HL-60/S4 (cell line): Measurements from ENCODE around the gene LEMD2.

ENCODE experiments used
- in situ Hi-C: fragments of 300-500 bp; cut with MboI; formaldehyde crosslinking; loops from 2 replicates; pipeline ENCODE4 v1.14.3; 2022; ENCODE audit warnings: low sequenced_read_pairs

Gene LEMD2

DNA sequence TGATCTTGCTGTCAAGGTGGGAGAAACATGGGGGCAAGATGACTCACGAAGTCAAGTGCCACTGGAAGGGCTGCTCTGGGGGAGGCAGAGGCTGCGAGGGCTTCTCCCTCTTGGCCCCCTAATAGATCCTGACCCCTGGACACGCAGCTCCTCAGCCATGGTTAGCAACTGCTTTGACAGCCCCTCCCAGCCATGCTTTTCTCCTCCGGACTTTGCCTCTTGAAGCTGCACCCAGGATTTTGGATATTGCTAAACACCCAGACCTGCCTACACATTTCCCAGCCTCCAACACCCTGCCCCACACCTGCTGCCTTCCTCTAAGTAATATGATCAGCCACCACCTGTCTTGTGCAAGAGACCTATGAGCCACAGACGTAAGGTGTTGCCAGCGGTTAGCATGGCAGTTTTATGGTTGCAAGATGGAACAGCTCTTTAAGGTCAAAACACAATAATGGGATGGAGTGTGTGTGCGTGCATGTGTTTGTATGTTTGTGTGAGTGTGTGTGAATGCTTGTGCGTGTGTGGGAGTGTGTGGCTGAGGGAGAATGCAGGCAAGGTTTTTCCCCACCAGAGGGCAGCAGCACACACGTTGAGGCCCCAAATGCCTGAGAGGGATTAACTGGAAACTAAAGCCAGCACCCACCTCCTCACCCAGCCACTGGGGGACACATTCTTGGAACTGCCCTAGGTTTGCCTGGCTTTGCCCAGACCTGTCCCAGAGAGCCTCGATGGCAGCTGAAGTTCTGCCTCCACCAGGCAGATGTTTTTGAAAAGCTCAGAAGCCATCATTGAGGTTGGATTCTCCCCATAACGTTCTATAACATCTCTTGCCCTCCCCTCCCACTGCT, 44.7 kb downstream of the LEMD2 start:
- in situ Hi-C loops = no loop called here

DNA sequence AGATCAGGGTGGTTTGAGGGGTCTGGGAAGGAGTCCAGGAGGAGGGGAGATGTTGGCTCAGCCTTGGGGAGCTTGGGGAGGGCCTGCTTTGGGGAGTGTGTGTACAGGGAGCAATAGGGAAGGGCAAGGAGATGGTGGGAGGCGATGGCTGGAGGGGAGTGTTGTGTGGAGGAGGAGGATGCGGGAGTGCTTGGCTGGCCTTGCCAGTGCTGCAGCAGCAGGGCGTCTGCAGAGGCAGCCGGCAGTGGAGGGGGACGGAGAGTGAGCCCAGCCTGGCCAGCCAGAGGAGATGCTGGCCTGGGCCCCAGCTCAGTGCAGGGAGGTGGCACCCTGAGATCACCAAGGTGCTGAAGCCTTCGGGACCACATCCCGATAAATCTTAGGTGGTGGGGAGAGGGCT, 46.1 kb downstream of the LEMD2 start:
- in situ Hi-C loops = no loop called here

DNA sequence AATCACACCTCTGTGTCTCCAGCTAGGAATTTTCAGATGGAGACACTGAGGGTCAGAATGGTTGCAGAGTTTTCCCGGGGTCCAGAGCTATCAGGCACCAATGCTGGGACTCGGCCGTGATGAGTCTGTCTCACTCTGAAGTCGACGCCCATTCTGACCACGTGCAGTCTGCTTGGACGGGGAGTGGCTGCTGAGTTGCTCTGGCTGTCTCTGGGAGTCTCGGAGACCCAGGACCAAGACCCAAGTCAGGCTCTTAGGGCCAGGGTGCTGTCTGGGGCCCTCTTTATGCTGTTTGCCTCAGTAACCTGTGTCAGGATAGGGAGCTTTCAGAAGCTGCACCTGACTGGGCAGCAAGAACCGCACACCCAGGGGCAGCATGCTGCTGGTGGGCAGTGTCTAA, 46.8 kb downstream of the LEMD2 start:
- in situ Hi-C loops = no loop called here

DNA sequence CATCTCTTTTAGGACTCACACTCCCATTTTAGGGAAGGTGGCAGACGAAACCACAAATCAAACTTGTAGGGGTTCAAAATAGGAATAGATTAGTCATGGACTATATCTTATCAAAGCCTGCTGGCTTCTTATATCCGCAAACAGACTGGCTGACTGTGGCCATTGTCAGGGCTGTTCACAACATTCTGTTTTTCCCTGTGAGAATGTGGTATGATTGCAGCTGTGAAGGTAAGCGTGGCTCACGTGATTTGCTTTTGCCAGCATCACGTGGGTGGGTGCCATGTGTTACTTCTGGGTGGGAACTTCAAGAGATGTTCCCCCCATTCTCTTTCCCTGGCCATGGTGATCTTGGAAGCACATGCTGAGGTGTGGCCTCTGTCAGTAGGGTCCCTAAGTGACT, 48.1 kb downstream of the LEMD2 start:
- in situ Hi-C loops = no loop called here

DNA sequence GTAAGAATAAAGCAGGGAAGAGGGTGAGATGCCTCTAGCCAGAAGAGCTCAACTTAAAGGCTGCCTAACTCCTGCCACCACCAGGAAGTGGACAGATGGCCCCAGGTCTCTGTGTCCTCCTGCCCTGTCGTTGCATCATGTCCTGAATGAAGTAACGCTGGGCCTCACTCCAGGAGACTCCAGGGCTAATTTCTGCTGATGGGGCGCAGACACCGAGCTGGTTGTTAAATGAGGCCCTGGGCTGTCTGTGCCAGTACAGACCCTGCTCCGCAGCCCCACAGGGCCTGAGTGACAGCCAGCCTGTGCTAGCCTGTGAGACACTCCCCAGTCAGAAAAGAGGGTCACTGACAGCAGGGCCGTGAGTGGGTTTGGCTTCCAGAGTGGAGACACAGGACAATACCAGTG, 48.7 kb downstream of the LEMD2 start:
- in situ Hi-C loops = no loop called here

DNA sequence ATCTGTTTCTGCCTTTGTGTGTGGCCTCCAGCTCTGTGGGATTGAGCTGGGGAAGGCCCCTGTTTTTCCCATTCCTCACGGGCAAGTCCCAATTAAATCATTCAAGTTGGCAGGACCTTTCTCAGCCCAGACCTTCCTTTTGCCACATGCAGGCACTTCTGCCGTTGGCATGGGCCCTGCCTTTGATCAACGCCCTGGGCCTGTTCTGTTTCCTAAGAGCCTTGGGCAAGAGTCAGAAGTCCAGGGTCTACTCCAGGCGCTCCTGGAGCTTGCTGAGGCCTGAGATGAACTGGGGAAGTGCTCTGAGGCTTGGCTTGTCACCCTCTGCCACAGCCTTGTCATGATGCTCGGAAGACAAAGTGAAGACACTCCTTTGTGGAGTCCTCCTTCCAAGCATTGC, 49.4 kb downstream of the LEMD2 start:
- in situ Hi-C loops = no loop called here

DNA sequence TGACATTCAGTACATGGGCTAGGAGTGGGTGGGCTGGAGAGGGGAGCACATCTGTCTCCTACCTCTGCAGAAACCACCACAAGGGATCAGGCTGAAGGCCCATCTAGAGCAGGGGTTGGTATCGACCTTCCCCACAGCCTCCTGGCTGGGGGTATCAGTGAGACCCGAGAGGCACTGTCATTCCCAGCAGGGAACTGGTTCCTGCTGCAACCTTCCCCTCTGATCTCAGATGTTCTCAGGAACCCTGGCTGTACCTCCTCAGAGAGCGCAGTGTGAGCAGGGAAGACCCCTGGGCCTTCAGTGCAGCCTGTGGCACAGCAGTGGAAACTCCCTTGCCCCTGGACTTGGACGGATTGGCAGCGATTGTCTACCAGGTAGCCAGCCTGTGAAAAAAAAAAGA, 50.1 kb downstream of the LEMD2 start:
- in situ Hi-C loops = no loop called here

DNA sequence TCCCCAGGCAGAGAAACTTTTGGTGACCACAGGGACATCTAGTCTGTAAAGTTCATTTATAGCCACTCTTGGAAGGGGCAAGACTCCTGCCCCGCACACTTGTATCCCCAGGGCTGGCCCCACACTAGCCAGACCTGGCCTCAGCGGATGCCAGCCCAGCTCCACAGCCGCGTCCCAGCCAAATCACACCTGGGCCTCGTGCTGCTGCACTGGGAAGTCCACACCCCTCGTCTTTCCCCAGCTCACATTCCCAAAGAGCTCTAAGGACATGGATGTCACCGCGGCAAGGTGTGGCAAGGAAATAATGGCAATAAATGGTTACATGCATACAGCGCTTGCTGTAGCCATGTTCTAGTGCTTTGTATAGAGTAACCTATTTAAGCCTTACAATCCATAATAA, 50.8 kb downstream of the LEMD2 start:
- in situ Hi-C loops = no loop called here

DNA sequence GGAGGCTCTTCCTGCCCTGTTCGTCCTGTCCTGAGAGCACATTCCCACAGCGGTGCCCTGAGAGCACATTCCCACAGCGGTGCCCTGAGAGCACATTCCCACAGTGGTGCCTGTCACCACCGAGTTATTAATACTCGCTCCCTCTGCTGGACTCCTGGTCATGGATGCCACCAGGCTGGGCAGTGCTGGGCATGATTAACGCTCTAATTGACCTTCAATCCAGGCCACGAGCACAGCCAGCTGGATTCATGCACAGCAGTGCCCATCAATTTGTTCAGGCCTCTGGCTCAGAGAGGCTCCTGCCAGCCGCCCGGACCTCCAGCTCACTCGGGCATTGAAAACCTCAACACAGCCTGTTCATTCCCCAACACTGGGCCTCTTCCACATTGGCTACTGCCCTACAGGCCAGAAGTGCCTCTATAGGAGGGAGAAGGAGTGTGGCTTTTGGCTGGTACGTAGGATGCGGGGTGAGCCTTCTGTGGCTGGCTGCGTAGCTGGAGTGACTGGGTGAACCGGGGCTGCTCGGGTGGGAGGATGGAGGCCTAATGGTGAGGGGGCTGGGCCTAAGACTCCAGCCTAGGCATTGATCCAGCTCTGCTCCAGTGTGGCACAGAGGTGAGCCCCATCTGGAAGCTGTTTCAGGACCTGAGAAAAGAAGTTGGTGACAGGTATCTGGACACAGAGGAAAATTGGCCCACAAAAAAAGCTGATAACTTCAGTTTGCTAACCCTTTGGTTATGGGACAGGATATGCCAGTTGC, 51.5 kb downstream of the LEMD2 start:
- in situ Hi-C loops = no loop called here

DNA sequence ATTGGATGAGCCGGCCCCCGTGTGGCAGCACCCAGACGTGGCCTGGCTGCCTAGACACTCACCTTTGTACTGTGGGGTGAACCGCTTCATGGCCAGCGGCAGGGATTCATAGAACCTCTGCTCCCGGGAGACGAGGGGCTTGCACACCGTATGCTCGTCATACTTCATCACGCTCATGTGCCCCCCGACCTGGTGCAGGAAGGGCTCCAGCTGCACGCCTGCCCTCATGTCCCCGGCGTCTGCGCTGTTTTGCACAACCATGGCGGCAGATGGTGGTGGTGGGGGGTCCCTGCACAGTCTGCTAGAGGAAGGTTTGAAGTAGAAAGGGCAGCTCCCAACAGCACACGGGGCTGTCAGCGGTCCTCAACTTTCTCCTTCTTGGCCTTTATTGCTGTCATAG, 53.7 kb downstream of the LEMD2 start:
- in situ Hi-C loops = no loop called here

DNA sequence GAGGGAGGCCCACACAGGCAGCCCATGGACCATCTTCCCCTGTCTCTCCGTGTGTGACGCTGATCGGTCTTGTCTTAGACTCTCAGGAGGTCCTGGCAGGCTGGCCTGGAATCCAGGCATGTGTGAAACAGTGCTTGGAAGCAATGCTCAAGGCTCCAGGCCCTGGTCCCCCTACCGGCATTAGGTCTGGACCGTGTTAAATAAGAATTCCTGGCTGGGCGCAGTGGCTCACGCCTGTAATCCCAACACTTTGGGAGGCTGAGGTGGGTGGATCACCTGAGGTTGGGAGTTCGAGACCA, 55.3 kb downstream of the LEMD2 start:
- in situ Hi-C loops = no loop called here

DNA sequence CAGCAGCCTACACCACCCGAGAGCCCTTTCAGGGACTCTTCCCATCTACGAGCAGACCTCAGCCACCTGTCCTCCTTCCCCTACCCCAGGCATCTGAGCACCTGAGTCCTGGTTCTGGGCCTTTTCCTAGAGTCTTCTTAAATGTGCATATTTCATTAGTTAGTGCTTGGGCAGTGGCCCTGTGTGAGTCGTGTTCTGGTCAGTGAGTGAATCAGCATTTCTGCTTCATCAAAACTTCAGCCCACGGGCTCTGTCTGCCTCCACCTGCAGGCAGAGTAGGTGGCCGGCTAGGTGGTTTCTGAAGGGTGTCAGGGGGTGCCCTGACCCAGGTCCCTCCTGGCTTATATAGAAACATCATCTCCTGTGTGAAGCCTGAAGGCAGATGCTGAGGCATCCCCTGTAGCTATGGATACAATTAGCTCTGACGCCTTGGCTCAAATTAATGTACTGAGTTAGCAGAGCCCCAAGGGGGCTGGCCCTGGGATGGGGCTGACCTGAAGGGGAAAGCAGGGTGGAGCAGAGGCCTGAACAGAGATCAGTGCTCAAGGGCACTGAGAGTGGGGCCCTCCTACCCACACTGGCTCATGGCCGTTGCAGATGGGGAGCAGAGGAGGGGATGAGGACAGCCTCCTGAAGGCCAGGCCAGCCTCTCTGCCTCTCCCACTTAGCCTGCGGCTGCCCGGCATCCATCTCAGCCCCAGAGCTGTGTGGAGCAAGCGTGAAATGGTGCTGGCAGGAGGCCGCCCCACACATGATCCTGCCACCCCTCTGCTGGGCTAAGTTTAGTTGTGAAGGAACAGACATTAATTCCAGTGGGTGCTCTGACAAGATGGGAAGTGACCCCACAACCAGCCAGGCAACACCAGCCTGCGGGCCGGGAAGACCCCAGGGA, 55.9 kb downstream of the LEMD2 start:
- in situ Hi-C loops = no loop called here

DNA sequence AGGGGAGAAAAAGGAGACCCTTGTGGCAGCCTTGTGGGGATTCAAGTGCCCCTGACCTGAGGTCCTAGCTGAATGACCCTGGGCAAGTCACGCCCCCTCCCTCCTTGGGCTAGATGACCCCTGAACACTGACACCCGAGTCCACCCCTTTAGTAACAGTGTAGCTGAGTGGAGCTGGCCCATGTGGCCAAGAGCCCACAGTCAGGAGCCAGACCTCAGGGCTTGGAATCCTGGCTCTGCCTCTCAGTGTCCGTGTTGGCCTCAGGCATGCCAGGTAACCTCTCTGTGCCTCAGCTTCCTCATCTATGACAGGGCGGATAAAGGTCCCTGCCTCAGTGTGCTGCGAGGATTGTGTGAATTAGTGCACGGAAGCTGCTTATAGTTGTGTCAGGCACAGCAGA, 56.5 kb downstream of the LEMD2 start:
- in situ Hi-C loops = no loop called here

DNA sequence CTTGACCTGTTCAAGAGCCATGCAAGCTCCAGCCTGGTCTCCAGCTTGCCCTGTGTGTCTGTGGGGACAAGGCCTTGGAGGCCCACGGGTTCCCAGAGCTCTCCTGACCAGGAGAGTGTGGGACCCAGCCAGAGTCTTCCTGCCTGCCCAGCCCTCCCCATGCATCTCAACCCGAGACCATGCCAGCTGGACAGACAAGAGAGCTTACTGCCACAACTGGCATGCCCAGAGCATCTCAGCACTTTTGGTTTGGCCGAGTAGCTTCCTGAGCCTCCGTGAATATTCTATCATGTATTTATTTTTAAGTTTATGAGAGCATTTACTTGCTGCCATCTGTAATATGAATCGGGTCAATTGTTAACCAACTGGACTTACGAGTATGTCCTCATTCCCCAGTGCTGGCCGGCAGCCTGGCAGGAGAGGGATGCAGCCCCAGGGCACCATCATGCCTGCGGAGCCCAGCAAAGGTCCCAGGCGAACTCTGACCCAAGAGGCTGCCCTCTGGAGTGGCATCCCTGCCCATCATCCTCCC, 57.1 kb downstream of the LEMD2 start:
- in situ Hi-C loops = no loop called here

DNA sequence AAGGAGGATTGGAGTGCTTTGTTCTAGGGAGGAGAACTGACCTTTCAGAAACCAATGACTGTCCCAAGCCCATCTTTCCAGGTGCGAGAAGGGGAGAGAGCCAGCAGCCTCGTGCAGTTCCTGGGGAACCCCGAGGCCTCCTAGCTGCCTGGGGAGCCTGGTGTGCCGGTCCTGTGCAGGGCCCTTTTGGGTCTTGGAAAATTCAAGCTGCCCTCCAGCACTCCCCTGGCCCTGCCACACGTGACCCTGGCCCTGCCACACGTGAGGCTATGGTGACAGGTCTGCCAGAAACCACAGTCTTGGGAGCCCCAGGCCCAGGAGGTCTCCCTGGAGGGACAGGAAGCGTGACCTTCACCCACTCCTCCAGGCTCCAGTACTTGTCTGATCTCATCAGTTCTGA, 57.9 kb downstream of the LEMD2 start:
- in situ Hi-C loops = no loop called here

DNA sequence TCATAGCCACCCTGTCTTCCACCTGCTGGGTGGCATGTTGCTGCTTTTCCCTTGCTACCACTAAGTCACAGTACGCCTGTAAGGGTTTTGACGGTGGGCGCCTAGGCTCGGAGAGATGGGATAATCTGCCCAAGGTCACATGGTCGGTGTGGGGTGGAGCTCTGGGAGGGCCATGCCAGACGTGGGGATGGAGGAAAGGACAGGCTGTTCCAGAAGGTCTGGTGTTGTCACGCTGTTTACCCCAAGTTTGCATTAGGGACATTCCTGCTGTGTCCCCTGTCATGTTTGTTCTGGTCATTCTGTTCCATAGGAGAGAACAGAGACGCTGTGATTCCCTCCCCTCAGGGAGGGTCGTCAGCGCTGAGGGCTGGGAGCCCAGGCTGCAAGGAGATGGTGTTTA, 58.3 kb downstream of the LEMD2 start:
- in situ Hi-C loops = no loop called here

DNA sequence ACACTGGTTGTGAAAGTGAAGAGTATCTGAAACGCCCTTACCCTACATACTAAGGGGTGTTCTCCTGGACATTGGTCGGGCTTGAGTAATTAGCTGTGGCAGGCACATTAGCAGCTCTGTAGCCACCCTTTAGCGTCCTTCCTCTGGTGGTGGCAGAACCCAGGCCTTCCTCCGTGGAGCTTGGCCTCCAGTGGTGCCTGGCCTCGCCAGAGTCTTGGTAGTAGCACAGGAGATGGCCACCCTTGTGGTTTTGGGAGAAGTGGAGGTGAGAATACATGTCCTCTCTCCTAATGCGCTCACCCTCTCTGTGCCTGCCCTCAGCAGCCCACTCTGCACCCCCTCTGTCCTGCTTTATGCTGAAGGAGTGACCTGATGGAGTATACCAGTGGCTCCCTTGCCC, 59.9 kb downstream of the LEMD2 start:
- in situ Hi-C loops = no loop called here

DNA sequence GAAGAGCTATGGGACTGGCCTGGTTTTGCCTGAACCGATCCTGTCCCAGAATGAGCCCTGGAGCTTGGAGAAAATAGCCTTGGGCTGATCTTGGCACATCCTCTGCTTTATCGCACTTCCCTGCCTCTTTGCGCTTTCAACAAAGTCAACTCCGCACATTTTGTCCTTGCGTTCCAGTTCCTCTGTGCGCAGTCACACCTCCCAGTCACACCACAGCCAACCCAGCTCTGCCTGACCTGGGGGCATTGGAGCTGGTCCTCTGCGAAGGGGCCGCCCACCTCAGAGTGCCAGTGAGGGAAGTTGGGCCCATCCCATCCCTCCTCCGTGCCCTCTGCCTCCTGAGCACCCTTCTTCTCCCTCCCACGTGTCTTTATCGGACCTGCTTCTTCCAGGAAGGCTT, 60.5 kb downstream of the LEMD2 start:
- in situ Hi-C loops = no loop called here

DNA sequence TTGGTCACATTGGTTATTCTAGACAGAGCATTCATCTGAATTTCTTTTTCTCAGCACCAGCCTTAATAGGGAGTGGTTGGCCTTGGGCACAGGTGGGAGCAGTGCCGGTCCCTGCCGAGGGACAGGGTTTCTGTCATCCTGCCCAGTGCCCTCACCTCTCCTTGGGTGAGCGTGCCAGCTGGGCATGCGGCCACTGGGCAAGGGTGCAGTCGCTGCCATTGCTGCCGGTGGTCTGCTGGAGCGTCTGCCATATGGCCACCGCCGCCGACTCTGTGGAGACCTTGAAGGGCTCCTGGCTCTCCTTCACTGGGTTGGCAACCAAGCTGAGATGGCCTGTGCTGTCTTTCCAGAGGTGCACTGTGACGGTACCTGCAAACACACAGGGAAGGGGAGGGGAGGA, 61.0 kb downstream of the LEMD2 start:
- in situ Hi-C loops = no loop called here

DNA sequence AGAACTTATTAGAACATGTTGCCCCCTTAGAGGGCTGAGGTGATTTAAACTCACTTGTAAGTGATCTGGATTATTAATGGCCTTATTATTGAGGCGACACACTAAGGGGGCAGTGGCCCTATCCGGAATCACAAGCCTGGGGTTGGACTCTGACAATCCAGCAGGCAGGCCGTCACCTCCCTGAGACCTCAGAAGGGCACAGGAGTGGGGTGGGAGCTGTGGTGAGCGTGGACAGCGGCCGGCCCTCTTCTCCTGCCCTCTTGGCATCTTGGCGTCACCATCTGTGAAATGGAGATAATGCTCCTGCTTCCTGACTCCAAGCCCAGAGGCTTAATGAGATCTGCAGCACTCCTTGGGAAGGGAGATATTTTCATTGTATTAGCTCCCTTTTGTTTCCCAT, 61.8 kb downstream of the LEMD2 start:
- in situ Hi-C loops = no loop called here

DNA sequence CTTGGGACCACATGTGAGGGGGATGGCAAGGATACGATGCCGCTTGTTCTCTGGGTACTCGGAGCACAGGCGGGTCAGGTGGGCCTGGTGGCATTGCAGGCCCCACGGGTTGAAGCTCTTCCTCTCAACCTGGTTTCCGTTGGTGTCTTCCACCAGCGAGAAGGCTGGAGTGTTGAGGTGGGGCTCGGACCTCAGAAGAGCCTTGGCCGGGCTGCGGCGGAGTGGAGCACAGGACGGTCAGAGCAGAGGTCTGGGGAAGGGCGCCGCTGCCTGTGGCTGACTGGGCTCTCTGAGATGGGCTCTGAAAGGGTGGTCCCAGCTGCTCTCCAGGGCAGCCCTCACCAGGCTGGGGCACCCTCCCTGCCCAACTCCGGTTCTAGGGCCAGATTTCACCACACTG, 62.2 kb downstream of the LEMD2 start:
- in situ Hi-C loops = no loop called here
